HG03103 (cell line): Measurements from ENCODE around the gene LCE3E.

Experiments used
- ATAC-seq: cut with Tn5 transposase; IDR thresholded peaks from one replicate; pipeline ENCODE4 v1.9.1; 2021; ENCODE audit warnings: low read depth; ENCODE audit not compliant: unreplicated experiment

Gene LCE3E

DNA sequence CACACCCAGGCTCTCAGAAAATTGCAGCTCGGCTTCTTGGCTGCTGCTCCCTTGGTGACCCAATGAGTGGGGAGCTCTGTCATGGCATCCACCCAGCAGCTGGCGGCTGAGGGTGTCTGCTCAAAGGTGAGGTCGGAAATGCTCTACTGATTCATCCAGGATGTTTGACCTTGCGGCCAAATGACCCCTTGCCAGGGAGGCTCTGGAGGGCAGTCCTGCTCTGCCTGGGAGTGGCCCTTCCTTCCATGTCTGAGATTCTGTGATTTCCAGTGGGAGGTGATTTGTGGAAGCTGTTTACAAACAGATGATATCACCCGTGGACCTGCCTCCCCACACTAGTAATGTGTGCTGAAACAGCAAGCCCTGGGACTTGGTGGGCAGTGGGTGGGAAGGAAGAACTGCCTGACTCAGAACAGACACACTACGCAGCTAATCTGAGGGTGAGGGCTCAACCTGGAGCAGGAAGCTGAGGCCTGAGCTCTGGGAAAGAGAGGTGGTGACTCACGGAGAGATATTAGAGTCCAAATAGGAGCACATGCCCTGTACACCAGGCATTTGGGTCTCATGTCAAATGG is 49.3 kb downstream of the LCE3E start:
- ATAC-seq: no peak

DNA sequence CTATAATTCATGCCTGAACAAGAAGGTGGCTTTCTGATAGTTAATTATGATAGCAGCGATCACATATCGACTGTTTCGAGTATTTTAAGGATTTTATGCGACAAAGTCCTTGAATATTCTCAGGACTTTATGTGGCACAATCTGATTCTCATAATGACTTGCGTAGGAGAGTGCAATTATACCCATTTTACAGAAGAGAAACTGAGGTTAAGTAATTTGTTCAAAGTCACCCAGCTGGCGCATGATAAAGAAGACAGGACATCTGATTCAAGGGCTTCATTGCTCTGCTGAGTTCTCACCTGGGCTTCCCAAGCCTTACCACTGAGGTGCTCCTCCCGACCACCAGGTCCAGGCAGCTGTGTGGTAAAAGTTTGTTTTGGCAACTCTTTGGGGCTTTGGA is 50.5 kb downstream of the LCE3E start:
- ATAC-seq: no peak
